Endothelial cell of umbilical vein (primary cell): ENCODE measurements around the gene KLHL6. TPM values are rescaled to one million over a fixed set of nuclear protein-coding genes. Genes with fewer than 3 reads are reported as not detected.

Experiments
- BruUV-seq: library from RNA; stranded (reverse); fragments of 400-500 nt; replicated peaks from 2 replicates; lab custom pipeline; 2021; lab: Mats Ljungman, UMichigan
- CTCF ChIA-PET: fragments of 300-600, 350-600 bp; sonication (Branson Sonifier 250); formaldehyde crosslinking; loops from one replicate; lab custom pipeline; 2021; ENCODE audit warnings: antibody characterized with exemption, inconsistent platforms; lab: Charles Lee
- POLR2A ChIA-PET: fragments of 300-600, 350-600 bp; sonication (Branson Sonifier 250); formaldehyde crosslinking; loops from one replicate; lab custom pipeline; 2021; ENCODE audit warnings: antibody characterized with exemption, inconsistent platforms; lab: Charles Lee
- DNase-seq: peaks from one replicate; pipeline ENCODE4 v3.0.0-alpha.2; 2011; ENCODE audit warnings: low read depth, low spot score
- FAIRE-seq: peaks from 2 replicates; lab custom pipeline; 2011; peaks lifted over from hg19 to GRCh38; lab: Jason Lieb, UNC
- H2AFZ ChIP-seq: 2 replicates; pipeline ENCODE4 v1.6.0; 2012; ENCODE audit warnings: low read depth, low read length, control low read depth, inconsistent platforms
- H3K27ac ChIP-seq: 2 replicates; pipeline ENCODE4 v1.5.1; 2011; ENCODE audit warnings: low read depth, mild to moderate bottlenecking, control low read depth, low read length, moderate library complexity; ENCODE audit not compliant: insufficient read depth
- H3K27me3 ChIP-seq, 2 experiments: 2 replicates each; pipeline versions ENCODE4 v1.6.0 to v1.6.1; 2011; ENCODE audit warnings: low read length in 2 of 2, mixed read lengths in 1 of 2; ENCODE audit not compliant: control insufficient read depth in 2 of 2, insufficient read depth in 2 of 2
- H3K36me3 ChIP-seq, 2 experiments: 2 replicates in 1 of 2; 3 replicates in 1 of 2; pipeline ENCODE4 v1.5.1; 2011; ENCODE audit warnings: low read length in 2 of 2, mild to moderate bottlenecking in 1 of 2, moderate library complexity in 1 of 2; ENCODE audit not compliant: control insufficient read depth in 2 of 2, insufficient read depth in 2 of 2; ENCODE audit errors: extremely low read depth in 1 of 2
- H3K4me1 ChIP-seq: 3 replicates; pipeline ENCODE4 v1.5.1; 2011; ENCODE audit warnings: mild to moderate bottlenecking, low read length; ENCODE audit not compliant: control insufficient read depth, insufficient read depth; ENCODE audit errors: extremely low read depth
- H3K4me2 ChIP-seq: 2 replicates; pipeline ENCODE4 v1.6.1; 2011; ENCODE audit warnings: low read length, control low read depth, mixed read lengths; ENCODE audit not compliant: insufficient read depth
- H3K4me3 ChIP-seq, 3 experiments: fragments of 200-600 bp in 1 of 3; sonication (generic), shearing (Covaris generic) in 1 of 3; replicated peaks in 1 of 3; 2 replicates each; pipeline ENCODE4 v1.5.1; 2011 to 2016; ENCODE audit warnings: control low read depth in 3 of 3, low read length in 3 of 3, mild to moderate bottlenecking in 2 of 3, inconsistent platforms in 1 of 3, low read depth in 1 of 3, moderate library complexity in 1 of 3; ENCODE audit not compliant: insufficient read depth in 1 of 3
- H3K79me2 ChIP-seq: 2 replicates; pipeline ENCODE4 v1.6.0; 2012; ENCODE audit warnings: low read length, inconsistent platforms; ENCODE audit not compliant: control insufficient read depth, insufficient read depth
- H3K9ac ChIP-seq: replicated peaks from 2 replicates; pipeline ENCODE3; 2011; ENCODE audit warnings: low read length, control low read depth; ENCODE audit not compliant: insufficient read depth; ENCODE audit errors: extremely low read depth
- H3K9me1 ChIP-seq: replicated peaks from 3 replicates; pipeline ENCODE4 v1.6.0; 2011; ENCODE audit warnings: mild to moderate bottlenecking, low read length; ENCODE audit not compliant: control insufficient read depth, insufficient read depth; ENCODE audit errors: extremely low read depth
- H3K9me3 ChIP-seq: replicated peaks from 2 replicates; pipeline ENCODE4 v1.5.1; 2012; ENCODE audit warnings: low read length, inconsistent platforms; ENCODE audit not compliant: control insufficient read depth, insufficient read depth
- H4K20me1 ChIP-seq: replicated peaks from 2 replicates; pipeline ENCODE3; 2011; ENCODE audit warnings: mild to moderate bottlenecking, low read length; ENCODE audit not compliant: control insufficient read depth, insufficient read depth; ENCODE audit errors: extremely low read depth
- CTCF ChIP-seq, 2 donors: IDR thresholded peaks; 1 replicate in 1 of 2; 2 replicates in 1 of 2; pipeline ENCODE4 v1.5.1; 2011; ENCODE audit warnings: low read length in 2 of 2, mild to moderate bottlenecking in 2 of 2, moderate library complexity in 2 of 2, control low read depth in 1 of 2, inconsistent platforms in 1 of 2, low read depth in 1 of 2; ENCODE audit not compliant: insufficient read depth in 1 of 2; ENCODE audit errors: extremely low read depth in 1 of 2
- EZH2 ChIP-seq: IDR thresholded peaks from 2 replicates; pipeline ENCODE4 v1.6.1; 2012; ENCODE audit warnings: borderline replicate concordance, low read depth, mild to moderate bottlenecking, moderate library complexity, low read length, inconsistent platforms; ENCODE audit not compliant: severe bottlenecking
- FOS ChIP-seq: IDR thresholded peaks from 2 replicates; pipeline ENCODE4 v1.6.1; 2011; ENCODE audit warnings: mild to moderate bottlenecking, low read length, moderate library complexity, borderline replicate concordance; ENCODE audit not compliant: insufficient read depth
- GATA2 ChIP-seq: IDR thresholded peaks from 2 replicates; pipeline ENCODE4 v1.7.0; 2011; ENCODE audit warnings: low read depth, mild to moderate bottlenecking, moderate library complexity, mixed read lengths, low read length; ENCODE audit not compliant: insufficient read length, insufficient read depth
- JUN ChIP-seq: IDR thresholded peaks from 2 replicates; pipeline ENCODE4 v1.6.1; 2011; ENCODE audit warnings: borderline replicate concordance, low read depth; ENCODE audit not compliant: insufficient read length, insufficient read depth
- MAX ChIP-seq: IDR thresholded peaks from 2 replicates; pipeline ENCODE4 v1.6.1; 2011; ENCODE audit not compliant: insufficient read depth, insufficient read length
- MYC ChIP-seq: IDR thresholded peaks from one replicate; pipeline ENCODE4 v1.6.1; 2011; ENCODE audit warnings: mild to moderate bottlenecking, low read depth, low read length
- POLR2A ChIP-seq: IDR thresholded peaks from 2 replicates; pipeline ENCODE4 v1.6.1; 2012; ENCODE audit warnings: low read depth, mild to moderate bottlenecking, control low read depth, low read length
- POLR2AphosphoS5 ChIP-seq: IDR thresholded peaks from 2 replicates; pipeline ENCODE4 v1.6.1; 2012; ENCODE audit warnings: low read depth, mild to moderate bottlenecking, control low read depth, low read length, moderate library complexity; ENCODE audit not compliant: insufficient read depth
- dilution Hi-C: fragments of 300-500 bp; cut with MboI; formaldehyde crosslinking; loops from one replicate; pipeline ENCODE4 v1.15.0; 2019; ENCODE audit warnings: low sequenced_read_pairs; ENCODE audit not compliant: extremely low pct_ligation_motif_present
- intact Hi-C: fragments of 100-400 bp; cut with micrococcal nuclease; formaldehyde crosslinking; loops from one replicate; pipeline ENCODE4 v1.10.0; 2022
- polyA plus RNA-seq, 4 experiments: library from polyadenylated mRNA; depleted of rRNA in 3 of 4; stranded (reverse) in 3 of 4; unstranded in 1 of 4; fragments of >200 nt; gene quantifications; 2 replicates each; pipeline versions ENCODE4 v1.2.1 to v1.2.3, GENCODE V29; 2011 to 2012; ENCODE audit warnings: missing spikeins in 1 of 4
- total RNA-seq: library from RNA; stranded (reverse); gene quantifications from 2 replicates; pipeline ENCODE4 v1.2.3, GENCODE V29; 2021

Gene KLHL6
- total and polyA plus RNA-seq, 2 donors (not counting 3 experiments of a cell fraction or from before 2014, with no cell fraction given), result 5.7 to 12.6 TPM

GRCh38 chr3:183538486-183538885 lies 17.0 kb downstream of the KLHL6 start:
- BruUV-seq, result no TSS peak

More at GRCh38 chr3:183538486-183538885, 17.0 kb downstream of the KLHL6 start:
- intact Hi-C loops (no loop called here), dilution Hi-C loops (no loop called here)
- H3K4me3 ChIP-seq, result no peak overlapping the region
- H3K27me3 ChIP-seq, result no peaks in the 10 kb centered on the region
- no peaks in the 10 kb centered on the region for H4K20me1 ChIP-seq
- H3K9ac ChIP-seq, result no peak overlapping the region
- TF ChIP-seq GATA2, result no peak
- no peak for TF ChIP-seq CTCF (IDR thresholded peaks at IDR 0.05; ENCODE audit: extremely low read depth in 1 of 2, insufficient read depth in 1 of 2, low read depth in 1 of 2, low read length in 2 of 2)
- TF ChIP-seq MYC, result no peak
- TF ChIP-seq JUN, result no peak
- no peak for TF ChIP-seq MAX
- no peak for TF ChIP-seq FOS
- no peak for TF ChIP-seq POLR2AphosphoS5
- TF ChIP-seq POLR2A, result no peak
- no peak for TF ChIP-seq EZH2
- ChIA-PET CTCF (interaction anchor here (0.5 to 1.0 kb wide), 2 partner anchors 22 to 129 kb away, joined by 4 read pairs; no protein-coding TSS in a partner anchor), POLR2A (no interaction called here)
- H3K9me1 ChIP-seq, result no peaks in the 10 kb centered on the region
- H3K79me2 ChIP-seq, result peaks cover 8% of the 10 kb centered on the region
- H3K9me3 ChIP-seq, result no peaks in the 10 kb centered on the region
- FAIRE-seq (peak; percentile 62), DNase-seq (no peak)
- no peak overlapping the region for H3K4me2 ChIP-seq
- no peaks in the 10 kb centered on the region for H3K4me1 ChIP-seq
- H2AFZ ChIP-seq, result no peak overlapping the region
- no peak overlapping the region for H3K27ac ChIP-seq
- no peaks in the 10 kb centered on the region for H3K36me3 ChIP-seq
